GM10266 (cell line): Measurements from ENCODE around the gene CDS1.

Experiments used
- DNase-seq: peaks from one replicate; pipeline ENCODE4 v3.0.0; 2012; ENCODE audit errors: extremely low spot score
- CTCF ChIP-seq: IDR thresholded peaks from 2 replicates; pipeline ENCODE4 v1.5.1; 2012; ENCODE audit warnings: mild to moderate bottlenecking, low read depth; ENCODE audit not compliant: control insufficient read depth, insufficient read depth; ENCODE audit errors: missing control alignments

CDS1 gene

GRCh38 chr4:84632092-84632491 lies 49.2 kb downstream of the CDS1 start:
- TF ChIP-seq CTCF, result no peak

GRCh38 chr4:84634961-84635360 lies 52.0 kb downstream of the CDS1 start:
- TF ChIP-seq CTCF, result no peak
- no peak for DNase-seq

More at GRCh38 chr4:84632092-84632491, 49.2 kb downstream of the CDS1 start:
- no peak for DNase-seq

DNA sequence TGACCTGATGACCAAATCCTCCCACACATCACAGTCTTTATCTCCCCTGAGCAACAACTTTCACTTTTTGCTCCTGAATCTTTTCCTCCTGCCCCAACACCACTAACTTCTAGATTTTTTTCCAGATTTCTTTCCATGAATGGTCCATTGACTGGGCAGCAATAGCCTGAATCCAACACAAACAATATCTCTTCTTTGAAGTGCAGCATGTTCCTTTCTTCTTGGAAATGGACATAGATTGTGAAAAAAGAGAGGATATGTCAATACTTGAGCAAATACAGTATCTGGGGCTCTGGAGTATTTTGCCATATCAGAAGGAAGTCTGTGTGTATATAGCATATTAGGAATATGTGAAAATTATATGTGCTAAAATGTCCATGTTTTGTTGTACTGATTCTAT lies 55.2 kb downstream of the CDS1 start:
- no peak for TF ChIP-seq CTCF
- no peak for DNase-seq

DNA sequence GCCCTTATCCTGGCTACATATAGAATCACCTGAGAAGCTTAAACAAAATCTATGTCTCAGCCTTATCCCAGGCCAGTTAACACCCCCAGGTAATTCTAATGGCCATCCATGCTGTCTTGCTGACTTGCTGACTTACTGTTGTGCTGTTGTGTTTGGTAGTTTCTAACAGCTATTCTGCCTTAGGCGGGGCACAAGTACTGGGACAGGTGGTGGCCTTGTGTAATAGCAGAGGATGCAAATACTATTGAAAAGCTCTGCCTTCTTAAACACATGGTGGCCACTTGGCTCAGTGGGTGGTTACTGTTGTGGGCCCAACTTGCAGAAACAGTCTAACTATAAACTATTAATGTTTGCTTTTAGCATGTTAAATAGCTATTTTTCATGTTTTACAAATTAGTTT lies 56.2 kb downstream of the CDS1 start:
- no peak for DNase-seq
- TF ChIP-seq CTCF, result no peak

DNA sequence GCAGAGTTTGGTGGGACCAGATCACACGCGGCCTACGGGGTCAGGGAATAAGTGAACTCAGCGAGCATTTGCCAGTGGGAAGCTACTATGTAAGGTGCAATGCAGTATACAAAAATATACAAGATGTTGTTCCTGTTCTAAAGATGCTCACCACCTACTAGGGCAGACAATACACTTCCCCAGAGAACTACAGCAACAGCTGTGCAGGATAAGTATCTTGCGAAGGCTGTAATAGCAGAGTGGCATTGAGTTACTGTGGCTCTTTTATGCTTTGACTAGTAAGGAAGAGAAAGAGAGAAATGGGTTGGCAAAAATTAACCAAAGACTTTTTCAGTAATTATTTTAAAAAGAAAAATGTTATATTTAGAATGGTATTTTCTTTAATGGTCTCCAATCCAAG lies 61.2 kb downstream of the CDS1 start:
- no peak for TF ChIP-seq CTCF
- no peak for DNase-seq

DNA sequence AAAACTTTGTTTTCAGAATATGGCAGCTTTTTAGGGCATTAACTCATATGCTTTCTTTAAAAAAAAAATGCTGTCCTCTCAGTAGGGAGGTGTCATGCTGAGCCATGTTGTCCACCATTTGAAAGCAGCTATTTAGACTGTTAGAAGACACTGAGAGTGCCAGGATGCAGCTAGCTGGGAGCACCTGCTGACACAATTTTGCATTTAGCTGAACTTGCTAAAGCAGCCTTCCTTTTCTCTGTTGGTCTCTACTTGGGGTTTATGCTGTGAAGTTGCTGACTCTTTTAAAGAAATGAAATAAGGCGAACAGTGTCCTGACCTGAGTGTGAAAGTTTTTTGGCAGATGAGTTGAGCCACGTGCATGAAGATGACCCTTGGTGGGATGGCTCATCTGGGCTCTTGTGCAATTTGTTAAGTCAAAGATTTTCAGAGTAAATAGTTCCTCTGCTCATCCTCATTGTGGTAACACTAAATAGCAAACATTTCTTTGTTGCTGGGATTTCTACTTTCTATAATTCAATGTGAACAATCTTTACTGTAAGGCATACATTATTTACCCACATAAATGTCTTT lies 64.5 kb downstream of the CDS1 start:
- no peak for DNase-seq
- TF ChIP-seq CTCF, result no peak

DNA sequence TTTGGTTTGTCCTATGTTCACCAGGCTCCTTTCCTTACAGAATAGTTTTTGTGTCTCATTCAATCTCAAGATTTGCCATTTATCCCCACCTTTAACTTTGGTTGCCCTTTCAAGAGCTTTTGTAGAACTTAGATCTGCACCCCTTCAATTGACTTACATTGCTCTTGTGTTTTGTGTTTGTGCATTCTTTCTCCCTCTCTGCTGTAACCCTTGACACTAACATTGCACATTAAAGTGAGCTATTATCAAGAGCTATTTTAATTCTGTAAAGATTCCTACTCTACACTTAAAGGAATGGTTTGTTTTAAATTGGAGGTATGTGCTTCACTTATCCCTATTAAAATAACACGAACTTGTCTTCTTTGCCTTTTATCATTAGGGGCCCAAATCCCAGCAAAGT lies 65.3 kb downstream of the CDS1 start:
- no peak for DNase-seq
- no peak for TF ChIP-seq CTCF
